H1 (cell line): ENCODE measurements around the gene XPO5. TPM values are rescaled to one million over a fixed set of nuclear protein-coding genes. Genes with fewer than 3 reads are reported as not detected.

Experiments
- KDM5A ChIP-seq: fragments of 200-600 bp; IDR thresholded peaks from 2 replicates; pipeline ENCODE4 v1.7.1; 2012; ENCODE audit warnings: mild to moderate bottlenecking, low read length, inconsistent platforms, mixed read lengths
- PHF8 ChIP-seq: fragments of 200-600 bp; sonication (generic); conservative IDR thresholded peaks from 2 replicates; pipeline ENCODE4 v1.7.1; 2012; ENCODE audit warnings: low read depth, mild to moderate bottlenecking, inconsistent platforms, low read length, moderate library complexity
- TAF7 ChIP-seq: optimal IDR thresholded peaks from 2 replicates; pipeline ENCODE3; 2011; ENCODE audit warnings: low read depth, mild to moderate bottlenecking, inconsistent platforms, low read length, moderate library complexity, borderline replicate concordance
- USF2 ChIP-seq: IDR thresholded peaks from 2 replicates; pipeline ENCODE4 v1.6.1; 2011; ENCODE audit warnings: low read length, improper control_type of control experiment
- polyA plus RNA-seq, 7 experiments: library from polyadenylated mRNA; depleted of rRNA in 3 of 7; stranded (reverse) in 5 of 7; unstranded in 2 of 7; fragments of >200 nt in 5 of 7; fragments of 200-250 nt in 2 of 7; gene quantifications; 1 replicate in 5 of 7; 2 replicates in 1 of 7; 4 replicates in 1 of 7; pipeline versions ENCODE4 v1.2.1 to v1.2.3, GENCODE V29; 2011 to 2013; ENCODE audit warnings: missing spikeins in 2 of 7, mixed read lengths in 2 of 7
- total RNA-seq: library from RNA; stranded (reverse); fragmentation: NEBNext Ultra II Directional; extraction: Animal tissue kit (Norgen Biotek cat#: 25700); gene quantifications from 2 replicates; pipeline ENCODE4 v1.2.1, GENCODE V29; 2021

The XPO5 gene
- total and polyA plus RNA-seq, 2 of the 8 experiments (the other 6 are each of a cell fraction or from before 2014, with no cell fraction given): 80.6 to 95.7 TPM

- no peak for TF ChIP-seq TAF7
- TF ChIP-seq PHF8: no peak
- TF ChIP-seq USF2: no peak
- no peak for TF ChIP-seq KDM5A
Measured at GRCh38 chr6:43516367-43516696, 59.5 kb downstream of the XPO5 start (continued).
